GM12878 (cell line): ENCODE results near the gene WWC2. TPM values are rescaled to one million over a fixed set of nuclear protein-coding genes. Genes with fewer than 3 reads are reported as not detected.

Source experiments
- ATAC-seq: fragments of 200-7000 bp; cut with Tn5 transposase; 3 replicates; pipeline ENCODE4 v1.9.1; 2020; ENCODE audit warnings: mild to moderate bottlenecking, moderate library complexity
- BruUV-seq: library from RNA; stranded (reverse); fragments of 400-500 nt; replicated peaks from 2 replicates; lab custom pipeline; 2021; lab: Mats Ljungman, UMichigan
- CTCF ChIA-PET: fragments of 300-600 bp; sonication (Branson Sonifier 250); formaldehyde crosslinking; extraction: SDS; loops from one replicate; lab custom pipeline; 2021; ENCODE audit warnings: inconsistent platforms; lab: Yijun Ruan, JAX
- POLR2A ChIA-PET: fragments of 350-600 bp; formaldehyde crosslinking; extraction: SDS; loops from one replicate; lab custom pipeline; 2021; ENCODE audit warnings: inconsistent platforms; lab: Charles Lee
- RAD21 ChIA-PET: fragments of 300-600 bp; sonication (Branson Sonifier 250); formaldehyde crosslinking; loops from one replicate; lab custom pipeline; 2023; ENCODE audit warnings: antibody characterized with exemption; ENCODE audit not compliant: unreplicated experiment; lab: Charles Lee
- SMC1A ChIA-PET: fragments of 300-600 bp; sonication (Branson Sonifier 250); formaldehyde crosslinking; loops from one replicate; lab custom pipeline; 2023; ENCODE audit not compliant: unreplicated experiment, uncharacterized antibody; lab: Charles Lee
- DNase-seq: peaks from one replicate; pipeline ENCODE4 v3.0.0-alpha.2; 2011; ENCODE audit warnings: low read depth, low spot score
- FAIRE-seq: peaks from 3 replicates; lab custom pipeline; 2011; peaks lifted over from hg19 to GRCh38; lab: Jason Lieb, UNC
- H2AFZ ChIP-seq: 2 replicates; pipeline ENCODE4 v1.6.0; 2011; ENCODE audit warnings: low read depth, low read length, control low read depth; ENCODE audit not compliant: control insufficient read depth
- H3K27ac ChIP-seq: 2 replicates; pipeline ENCODE4 v1.5.1; 2011; ENCODE audit warnings: control low read depth; ENCODE audit not compliant: control insufficient read depth, insufficient read depth
- H3K27me3 ChIP-seq, 2 experiments: replicated peaks in 1 of 2; 2 replicates each; pipeline versions ENCODE4 v1.6.0 to v1.6.1; 2011; ENCODE audit warnings: low read length in 1 of 2; ENCODE audit not compliant: control insufficient read depth in 2 of 2, insufficient read depth in 2 of 2
- H3K36me3 ChIP-seq, 2 experiments: 2 replicates each; pipeline ENCODE4 v1.5.1; 2011; ENCODE audit warnings: low read length in 1 of 2; ENCODE audit not compliant: control insufficient read depth in 2 of 2, insufficient read depth in 2 of 2
- H3K4me1 ChIP-seq: 2 replicates; pipeline ENCODE4 v1.6.1; 2011; ENCODE audit warnings: mild to moderate bottlenecking, low read length, moderate library complexity, mixed read lengths; ENCODE audit not compliant: control insufficient read depth, insufficient read depth
- H3K4me2 ChIP-seq: 2 replicates; pipeline ENCODE4 v1.6.0; 2011; ENCODE audit warnings: control low read depth; ENCODE audit not compliant: control insufficient read depth, insufficient read depth
- H3K4me3 ChIP-seq: fragments of 200-600 bp; sonication (generic); 2 replicates; pipeline ENCODE4 v1.5.1; 2016
- H3K79me2 ChIP-seq: 2 replicates; pipeline ENCODE4 v1.6.0; 2011; ENCODE audit warnings: low read length; ENCODE audit not compliant: control insufficient read depth, insufficient read depth
- H3K9ac ChIP-seq: 2 replicates; pipeline ENCODE4 v1.8.0; 2011; ENCODE audit warnings: low read length, control low read depth, mixed read lengths; ENCODE audit not compliant: control insufficient read depth, insufficient read depth
- H3K9me3 ChIP-seq: replicated peaks from 3 replicates; pipeline ENCODE4 v1.5.1; 2011; ENCODE audit warnings: mild to moderate bottlenecking, low read length; ENCODE audit not compliant: control insufficient read depth, insufficient read depth
- H4K20me1 ChIP-seq: 2 replicates; pipeline ENCODE4 v1.6.0; 2011; ENCODE audit not compliant: control insufficient read depth, insufficient read depth
- ATF3 ChIP-seq: IDR thresholded peaks from 2 replicates; pipeline ENCODE4 v1.6.1; 2011; ENCODE audit warnings: low read depth, mild to moderate bottlenecking, low read length, moderate library complexity, borderline replicate concordance; ENCODE audit errors: extremely low read depth
- BCL11A ChIP-seq: IDR thresholded peaks from 2 replicates; pipeline ENCODE4 v1.6.1; 2011; ENCODE audit warnings: low read depth, low read length
- ESRRA ChIP-seq: IDR thresholded peaks from 2 replicates; pipeline ENCODE4 v1.6.1; 2012; ENCODE audit warnings: mild to moderate bottlenecking, low read length, improper control_type of control experiment
- JUNB ChIP-seq: IDR thresholded peaks from 2 replicates; pipeline ENCODE4 v1.6.1; 2016; ENCODE audit warnings: antibody characterized with exemption, mild to moderate bottlenecking
- KLF5 ChIP-seq: fragments of 450-650 bp; IDR thresholded peaks from 2 replicates; pipeline ENCODE4 v1.6.1; 2014; ENCODE audit warnings: mild to moderate bottlenecking; ENCODE audit not compliant: partially characterized antibody
- MYC ChIP-seq: IDR thresholded peaks from 2 replicates; pipeline ENCODE4 v1.6.1; 2011; ENCODE audit warnings: mild to moderate bottlenecking, low read length, moderate library complexity, inconsistent platforms; ENCODE audit not compliant: insufficient read depth, insufficient replicate concordance, insufficient read length, severe bottlenecking
- RAD51 ChIP-seq: fragments of 450-650 bp; IDR thresholded peaks from 2 replicates; pipeline ENCODE4 v1.6.1; 2016; ENCODE audit warnings: moderate library complexity, mild to moderate bottlenecking, inconsistent platforms
- RELA ChIP-seq: fragments of 450-650 bp; IDR thresholded peaks from 2 replicates; pipeline ENCODE4 v1.8.0; 2014; ENCODE audit warnings: borderline replicate concordance; ENCODE audit not compliant: partially characterized antibody
- ZBTB33 ChIP-seq: fragments of 450-650 bp; IDR thresholded peaks from 2 replicates; pipeline ENCODE4 v1.6.1; 2017; ENCODE audit warnings: mild to moderate bottlenecking
- WGBS: methylation state at CpG from one replicate; pipeline ENCODE4 v1.1.6; 2016; ENCODE audit warnings: low lambda C conversion rate; ENCODE audit not compliant: insufficient replicate concordance, insufficient coverage; ENCODE audit errors: missing lambda C conversion rate; 5-methylcytosine and 5-hydroxymethylcytosine counted together
- in situ Hi-C: fragments of 300-500 bp; cut with MboI; formaldehyde crosslinking; loops from 9 replicates; pipeline ENCODE4 v1.14.3; 2018; ENCODE audit warnings: mixed read lengths
- intact Hi-C: fragments of 100-400 bp; cut with micrococcal nuclease; formaldehyde crosslinking; loops from one replicate; pipeline ENCODE4 v1.14.2; 2022; ENCODE audit not compliant: unreplicated experiment
- polyA plus RNA-seq, 11 experiments: library from polyadenylated mRNA; depleted of rRNA in 4 of 11; unstranded in 6 of 11; stranded (reverse) in 5 of 11; fragments of >200 nt; fragmentation: Nextera tagmentation in 4 of 11; fragmentation: Illumina TruSeq in 1 of 11; extraction: Ambion mirVana in 4 of 11; extraction: Trizol in 1 of 11; gene quantifications; 1 replicate in 1 of 11; 2 replicates in 10 of 11; pipeline versions ENCODE4 v1.2.1 to v1.2.3, GENCODE V29; 2011 to 2016; ENCODE audit warnings: inconsistent platforms in 2 of 11, missing spikeins in 2 of 11, low read depth in 1 of 11
- total RNA-seq, 4 experiments: library from RNA; depleted of rRNA in 3 of 4; stranded (reverse); fragments of >200 nt in 3 of 4; fragmentation: Illumina TruSeq in 1 of 4; extraction: Trizol in 1 of 4; gene quantifications; 2 replicates each; pipeline versions ENCODE4 v1.2.1 to v1.2.3, GENCODE V29; 2013 to 2021
- TF ChIP-seq, protein P1 (sequence below): IDR thresholded peaks from 2 replicates; pipeline ENCODE4 v1.6.1; 2012; ENCODE audit warnings: low read depth, low read length, improper control_type of control experiment

WWC2 gene
- total and polyA plus RNA-seq, 10 of the 15 experiments (the other 5 are each of a cell fraction or from before 2014, with no cell fraction given) = 0.02 to 0.72 (median 0.06) TPM; not detected in 3

GRCh38 chr4:183295711-183296110 lies 196.7 kb downstream of the WWC2 start:
- ChIA-PET POLR2A (no interaction called here), CTCF (no interaction called here), SMC1A (no interaction called here), RAD21 (no interaction called here)
- 70% methylated on average over 10 of the region's 10 CpGs for WGBS
- Histone ChIP-seq H3K27ac (no peak overlapping the region), H3K36me3 (no peaks in the 10 kb centered on the region), H3K4me2 (no peak overlapping the region), H3K27me3 (no peaks in the 10 kb centered on the region), H3K79me2 (no peaks in the 10 kb centered on the region), H3K4me1 (no peaks in the 10 kb centered on the region), H2AFZ (no peak overlapping the region), H3K9me3 (no peaks in the 10 kb centered on the region), H3K4me3 (no peak overlapping the region), H3K9ac (no peak overlapping the region), H4K20me1 (no peaks in the 10 kb centered on the region)
- BruUV-seq = no TSS peak
- in situ Hi-C loops (no loop called here), intact Hi-C loops (no loop called here)
- no peak for FAIRE-seq
- TF ChIP-seq, protein P1, sequence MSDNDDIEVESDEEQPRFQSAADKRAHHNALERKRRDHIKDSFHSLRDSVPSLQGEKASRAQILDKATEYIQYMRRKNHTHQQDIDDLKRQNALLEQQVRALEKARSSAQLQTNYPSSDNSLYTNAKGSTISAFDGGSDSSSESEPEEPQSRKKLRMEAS = no peak
- TF ChIP-seq ZBTB33 (no peak), ESRRA (no peak), JUNB (no peak), BCL11A (no peak), ATF3 (no peak), RAD51 (no peak), MYC (no peak), RELA (no peak), KLF5 (no peak)
- no peak for DNase-seq
- no peak for ATAC-seq
